HFFc6 (cell line): ENCODE results near the gene GAS7. TPM values are rescaled to one million over a fixed set of nuclear protein-coding genes. Genes with fewer than 3 reads are reported as not detected.

Source experiments
- DNase-seq: peaks from one replicate; pipeline ENCODE4 v3.0.0-alpha.2; 2018
- H3K27ac Mint-ChIP-seq: 2 replicates; pipeline ENCODE4 v1.8.0; 2020; ENCODE audit warnings: mild to moderate bottlenecking, mixed read lengths
- H3K27me3 Mint-ChIP-seq: 2 replicates; pipeline ENCODE4 v1.8.0; 2021; ENCODE audit warnings: mild to moderate bottlenecking, moderate library complexity, mixed read lengths; ENCODE audit not compliant: insufficient read depth
- H3K36me3 Mint-ChIP-seq: 2 replicates; pipeline ENCODE4 v1.8.0; 2021; ENCODE audit warnings: low read depth, mixed read lengths
- H3K4me1 Mint-ChIP-seq: 2 replicates; pipeline ENCODE4 v1.8.0; 2020; ENCODE audit warnings: low read depth, mixed read lengths
- H3K4me3 Mint-ChIP-seq: 2 replicates; pipeline ENCODE4 v1.8.0; 2020; ENCODE audit warnings: mild to moderate bottlenecking, moderate library complexity, mixed read lengths
- H3K9me3 Mint-ChIP-seq: 2 replicates; pipeline ENCODE4 v1.8.0; 2020; ENCODE audit warnings: mild to moderate bottlenecking, mixed read lengths
- total RNA-seq, 6 experiments: library from RNA; stranded (reverse); fragmentation: NEBNext Ultra II Directional; extraction: Animal tissue kit (Norgen Biotek cat#: 25700); gene quantifications; 2 replicates in 1 of 6; 3 replicates in 5 of 6; pipeline ENCODE4 v1.2.3, GENCODE V29; 2021
- TF ChIP-seq, protein P1 (sequence below): fragments of 200-600 bp; sonication (generic); IDR thresholded peaks from 2 replicates; pipeline ENCODE4 v1.5.0; 2021; ENCODE audit warnings: antibody characterized with exemption, mild to moderate bottlenecking

GAS7 gene
- total RNA-seq, 6 experiments from 2014 or later, result 1.4 to 7.4 (median 3.1) TPM

DNA sequence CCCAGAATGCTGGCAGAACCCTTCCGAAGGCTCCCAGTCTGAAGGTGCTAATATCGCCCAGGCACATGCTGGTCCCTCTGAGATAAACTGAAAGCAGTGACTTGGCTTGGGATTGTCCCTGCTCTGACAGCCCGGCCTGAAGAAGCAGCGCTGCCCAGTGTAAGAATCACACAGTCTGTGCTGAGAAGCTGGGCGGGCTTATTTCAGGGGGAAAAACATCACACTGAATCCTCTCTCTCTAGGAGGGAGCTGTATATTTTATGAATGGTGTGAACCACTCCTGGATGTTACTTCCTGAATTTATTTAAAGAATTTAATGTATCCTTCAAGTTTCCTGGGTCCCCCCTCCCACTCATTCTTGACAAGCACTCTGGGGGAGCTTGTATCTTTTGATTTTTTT, 36.3 kb downstream of the GAS7 start:
- TF ChIP-seq, protein P1, sequence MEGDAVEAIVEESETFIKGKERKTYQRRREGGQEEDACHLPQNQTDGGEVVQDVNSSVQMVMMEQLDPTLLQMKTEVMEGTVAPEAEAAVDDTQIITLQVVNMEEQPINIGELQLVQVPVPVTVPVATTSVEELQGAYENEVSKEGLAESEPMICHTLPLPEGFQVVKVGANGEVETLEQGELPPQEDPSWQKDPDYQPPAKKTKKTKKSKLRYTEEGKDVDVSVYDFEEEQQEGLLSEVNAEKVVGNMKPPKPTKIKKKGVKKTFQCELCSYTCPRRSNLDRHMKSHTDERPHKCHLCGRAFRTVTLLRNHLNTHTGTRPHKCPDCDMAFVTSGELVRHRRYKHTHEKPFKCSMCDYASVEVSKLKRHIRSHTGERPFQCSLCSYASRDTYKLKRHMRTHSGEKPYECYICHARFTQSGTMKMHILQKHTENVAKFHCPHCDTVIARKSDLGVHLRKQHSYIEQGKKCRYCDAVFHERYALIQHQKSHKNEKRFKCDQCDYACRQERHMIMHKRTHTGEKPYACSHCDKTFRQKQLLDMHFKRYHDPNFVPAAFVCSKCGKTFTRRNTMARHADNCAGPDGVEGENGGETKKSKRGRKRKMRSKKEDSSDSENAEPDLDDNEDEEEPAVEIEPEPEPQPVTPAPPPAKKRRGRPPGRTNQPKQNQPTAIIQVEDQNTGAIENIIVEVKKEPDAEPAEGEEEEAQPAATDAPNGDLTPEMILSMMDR, result no peak
- no peak for DNase-seq
- Mint-ChIP-seq H3K27ac (no peak overlapping the region), H3K9me3 (no peaks in the 10 kb centered on the region), H3K36me3 (no peaks in the 10 kb centered on the region), H3K4me1 (peaks cover 16% of the 10 kb centered on the region; the same call in 1 of the 2 replicates), H3K27me3 (peaks cover 2% of the 10 kb centered on the region; the same call in 1 of the 2 replicates), H3K4me3 (0 out of 2 replicates have a peak overlapping the region, but pooled peaks have one; percentile 34)

DNA sequence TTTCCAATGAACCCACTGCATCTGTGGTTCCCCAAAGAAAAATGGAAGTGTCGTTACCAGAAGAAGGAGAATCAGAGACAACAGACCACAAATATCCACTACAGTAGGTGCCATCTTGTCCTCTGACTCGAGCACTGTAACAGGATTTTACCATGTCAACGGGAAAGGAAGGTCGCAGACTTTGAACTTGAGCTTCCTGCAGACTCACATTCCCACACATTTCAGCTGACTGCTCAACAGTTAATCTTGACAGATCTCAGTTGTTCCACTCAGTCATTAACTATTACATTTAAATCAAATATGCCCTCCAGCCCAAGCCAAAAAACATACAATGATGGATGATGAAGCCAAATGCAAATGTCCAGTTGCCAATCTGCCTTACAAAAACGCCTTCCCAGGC, 37.0 kb downstream of the GAS7 start:
- no peaks in the 10 kb centered on the region for H3K36me3 Mint-ChIP-seq
- DNase-seq, result no peak
- no peak overlapping the region for H3K4me3 Mint-ChIP-seq
- no peaks in the 10 kb centered on the region for H3K9me3 Mint-ChIP-seq
- TF ChIP-seq, protein P1, result no peak
- H3K27ac Mint-ChIP-seq, result no peak overlapping the region; the same call in 1 of the 2 replicates
- H3K4me1 Mint-ChIP-seq, result peaks cover 16% of the 10 kb centered on the region; the same call in 1 of the 2 replicates
- peaks cover 2% of the 10 kb centered on the region; the same call in 1 of the 2 replicates for H3K27me3 Mint-ChIP-seq

DNA sequence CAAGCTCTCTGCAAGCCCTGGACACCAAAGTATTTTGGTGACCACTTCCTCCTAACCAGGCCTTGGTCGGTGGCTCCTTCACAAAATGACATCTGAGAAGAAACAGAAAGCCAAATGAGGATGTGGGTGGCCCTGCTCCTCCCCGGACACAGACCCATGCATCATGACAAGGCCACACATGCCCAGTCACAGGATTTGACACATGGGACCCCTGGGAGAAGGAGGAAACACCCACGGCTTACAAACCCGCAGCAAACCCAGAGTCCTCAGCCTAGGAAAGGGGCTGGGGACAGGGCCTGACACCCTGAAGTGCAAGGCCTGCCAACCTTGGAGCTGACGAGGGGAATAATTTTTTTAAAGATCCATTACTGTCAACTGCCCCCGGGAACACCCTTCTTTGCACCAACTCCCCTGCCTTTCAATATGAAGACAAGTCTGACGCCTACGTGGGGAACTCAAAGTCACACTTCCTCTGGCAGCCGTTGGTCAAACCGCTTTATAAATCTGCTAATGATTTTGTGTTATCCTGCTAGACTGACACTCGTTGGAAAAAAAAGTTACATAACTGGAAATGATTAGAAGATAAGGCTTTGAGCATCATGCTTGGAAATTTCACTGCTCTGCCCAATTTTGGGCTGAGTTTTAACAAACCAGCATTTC, 41.3 kb downstream of the GAS7 start:
- peaks cover 1% of the 10 kb centered on the region; the same call in 1 of the 2 replicates for H3K27me3 Mint-ChIP-seq
- TF ChIP-seq, protein P1, result no peak

DNA sequence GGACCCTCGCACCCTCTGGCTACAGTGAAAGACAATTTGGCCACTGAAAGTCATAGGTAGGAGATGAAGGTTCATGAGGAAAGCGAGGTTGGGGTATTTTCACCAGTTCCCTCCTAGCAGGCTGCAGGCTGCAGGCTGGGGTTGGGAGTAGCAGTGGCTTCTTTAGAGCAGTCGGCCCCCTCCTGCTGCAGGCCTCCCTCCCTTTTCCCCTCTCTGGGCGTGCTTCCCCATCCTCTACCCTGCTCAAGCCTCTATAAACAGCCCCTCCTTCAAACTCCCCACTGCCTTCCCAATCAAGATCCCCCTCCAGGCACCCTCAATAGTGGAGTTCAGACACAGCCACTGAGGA, 41.8 kb downstream of the GAS7 start:
- no peaks in the 10 kb centered on the region for H3K36me3 Mint-ChIP-seq
- no peak overlapping the region for H3K4me3 Mint-ChIP-seq
- TF ChIP-seq, protein P1, result no peak
- H3K27me3 Mint-ChIP-seq, result peaks cover 1% of the 10 kb centered on the region; the same call in 1 of the 2 replicates
- H3K27ac Mint-ChIP-seq, result no peak overlapping the region
- DNase-seq, result no peak
- H3K4me1 Mint-ChIP-seq, result peaks cover 22% of the 10 kb centered on the region
- no peaks in the 10 kb centered on the region for H3K9me3 Mint-ChIP-seq

More for the DNA sequence above, 41.3 kb downstream of the GAS7 start:
- Mint-ChIP-seq H3K27ac (no peak overlapping the region), H3K4me1 (peaks cover 20% of the 10 kb centered on the region), H3K36me3 (no peaks in the 10 kb centered on the region), H3K9me3 (no peaks in the 10 kb centered on the region), H3K4me3 (no peak overlapping the region)
- DNase-seq, result no peak

DNA sequence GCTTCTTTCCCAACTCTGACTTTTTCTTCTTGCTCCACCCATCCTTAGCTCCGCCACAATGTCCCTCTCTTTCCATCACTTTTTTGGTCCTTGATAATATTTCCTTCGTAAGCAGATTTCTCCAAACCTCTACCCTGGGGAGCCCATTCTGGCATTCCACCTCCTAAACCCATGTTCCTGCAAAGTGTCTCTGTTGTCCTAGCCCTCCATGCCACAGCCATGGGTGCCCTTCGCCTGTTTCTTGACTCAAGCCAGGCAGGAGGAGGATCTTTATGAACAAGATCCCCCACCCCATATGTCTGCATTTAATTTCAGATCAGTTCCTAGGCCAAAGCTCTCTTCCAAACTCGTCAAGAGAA, 42.4 kb downstream of the GAS7 start:
- Mint-ChIP-seq H3K4me1 (peaks cover 19% of the 10 kb centered on the region), H3K4me3 (no peak overlapping the region), H3K9me3 (no peaks in the 10 kb centered on the region), H3K27me3 (peaks cover 1% of the 10 kb centered on the region; the same call in 1 of the 2 replicates), H3K27ac (no peak overlapping the region), H3K36me3 (no peaks in the 10 kb centered on the region)
- no peak for DNase-seq
- TF ChIP-seq, protein P1, result no peak
